GM21528 (cell line): Measurements from ENCODE around the gene RHOF.
"Not testable (repeated sequence)": the region's sequence is repeated elsewhere in the genome, so short reads cannot be mapped to it uniquely, and the experiment has no call there.

ENCODE experiments used
- ATAC-seq: cut with Tn5 transposase; IDR thresholded peaks from one replicate; pipeline ENCODE4 v1.9.1; 2021; ENCODE audit warnings: mild to moderate bottlenecking, moderate library complexity; ENCODE audit not compliant: unreplicated experiment, low FRiP score

The RHOF gene

DNA sequence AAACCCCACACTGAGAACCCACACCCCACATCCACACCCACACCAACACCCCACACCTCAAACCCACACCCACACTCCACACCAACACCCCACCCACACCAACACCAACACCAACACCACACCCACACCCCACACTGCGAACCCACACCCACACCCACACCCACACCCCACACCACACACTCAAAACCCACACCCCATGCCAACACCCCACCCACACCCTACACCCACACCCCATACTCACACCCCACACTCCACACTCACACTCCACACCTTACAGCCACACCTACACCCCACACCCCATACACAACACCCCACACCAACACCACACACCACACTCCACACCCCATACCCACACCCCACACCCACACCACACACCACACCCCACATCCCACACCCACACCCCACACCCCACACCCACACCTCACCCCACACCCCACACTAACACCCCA lies 43.0 kb downstream of the RHOF start:
- ATAC-seq, result no peak

DNA sequence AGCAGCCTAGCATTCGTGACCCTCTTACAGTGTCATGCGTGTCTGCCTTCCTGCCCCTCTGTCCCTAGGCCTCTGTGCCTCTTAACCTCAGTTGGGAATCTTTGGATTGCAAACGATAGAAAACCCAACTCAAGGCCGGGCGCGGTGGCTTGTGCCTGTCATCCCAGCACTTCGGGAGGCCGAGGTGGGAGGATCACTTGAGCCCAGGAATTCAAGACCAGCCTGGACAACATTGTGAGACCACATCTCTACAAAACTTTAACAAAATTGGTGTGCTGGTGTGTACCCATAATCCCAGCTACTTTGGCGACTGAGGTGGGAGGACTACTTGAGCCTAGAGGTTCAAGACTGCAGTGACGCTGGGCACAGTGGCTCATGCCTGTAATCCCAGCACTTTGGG lies 44.2 kb downstream of the RHOF start:
- no peak for ATAC-seq

DNA sequence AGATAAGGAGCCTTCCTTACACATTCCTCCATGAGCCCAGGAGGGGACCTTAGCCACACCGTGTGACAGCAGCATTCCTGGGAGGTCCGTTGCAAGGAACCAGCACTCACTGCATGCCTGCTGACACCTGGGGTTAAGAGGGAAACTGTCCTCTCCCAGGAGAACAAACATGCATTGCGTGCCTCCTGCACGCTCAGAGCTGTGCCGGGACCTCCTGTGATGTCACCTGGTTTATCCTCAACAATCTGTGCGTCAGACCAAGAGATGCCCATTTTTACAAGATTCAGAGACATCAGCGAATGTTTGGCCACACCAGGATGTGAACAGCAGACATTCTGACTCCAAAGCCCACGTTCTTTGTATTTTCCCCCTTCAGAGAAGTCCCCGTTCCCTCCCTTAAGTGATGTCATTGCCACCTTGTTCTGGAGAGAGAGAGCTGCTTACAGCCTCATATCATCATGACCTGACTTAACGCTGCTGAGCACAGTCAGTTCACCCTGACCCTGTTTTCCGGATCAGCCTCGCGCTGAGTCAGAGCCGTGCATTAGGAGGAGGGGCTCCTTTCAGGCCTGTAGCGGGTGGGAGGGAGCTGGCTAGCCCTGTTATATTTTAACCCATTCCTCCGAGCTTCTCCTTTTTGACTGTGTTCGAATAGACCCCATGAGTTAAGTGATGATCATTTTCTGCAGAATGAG lies 44.8 kb downstream of the RHOF start:
- no peak for ATAC-seq

GRCh38 chr12:121748218-121748570 lies 45.3 kb downstream of the RHOF start:
- no peak for ATAC-seq

GRCh38 chr12:121745545-121745944 lies 47.9 kb downstream of the RHOF start:
- not testable (repeated sequence) for ATAC-seq

DNA sequence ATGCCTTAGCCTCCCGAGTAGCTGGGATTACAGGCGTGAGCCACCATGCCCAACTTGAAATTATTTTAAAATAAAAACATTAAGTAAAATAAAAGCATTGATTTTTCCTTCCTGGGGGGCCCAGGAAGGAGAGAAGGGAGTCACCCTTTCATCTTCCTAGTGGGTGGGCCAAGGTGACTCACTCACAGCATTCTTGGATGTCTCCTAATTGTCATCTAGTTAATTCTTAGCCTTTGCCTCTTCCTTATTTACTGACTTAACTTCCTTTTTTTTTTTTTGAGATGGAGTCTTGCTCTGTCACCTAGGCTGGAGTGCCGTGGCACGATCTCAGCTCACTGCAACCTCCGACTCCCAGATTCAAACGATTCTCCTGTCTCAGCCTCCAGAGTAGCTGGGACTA lies 51.7 kb downstream of the RHOF start:
- ATAC-seq, result no peak

- no peak for ATAC-seq
Measured at GRCh38 chr12:121740847-121741246, 52.6 kb downstream of the RHOF start.

- no peak for ATAC-seq
Measured at GRCh38 chr12:121738340-121738858, 55.1 kb downstream of the RHOF start.

- no peak for ATAC-seq
Measured at GRCh38 chr12:121733849-121734248, 59.6 kb downstream of the RHOF start.

DNA sequence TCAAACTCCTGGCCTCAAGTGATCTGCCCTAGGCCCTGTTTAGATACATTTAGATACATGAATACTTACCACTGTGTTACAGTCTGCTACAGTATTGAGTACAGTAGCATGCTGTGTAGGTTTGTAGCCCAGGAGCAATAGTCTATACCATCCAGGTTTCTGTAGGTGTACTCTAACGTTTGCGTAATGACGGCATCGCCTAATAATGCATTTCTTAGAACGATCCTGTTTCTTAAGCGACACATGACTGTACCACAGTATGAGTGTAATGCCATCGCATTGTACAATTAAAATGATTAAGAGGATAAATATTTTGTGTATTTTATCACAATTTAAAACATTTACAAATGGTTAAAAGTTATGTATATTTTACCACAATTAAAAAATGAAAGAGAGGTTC lies 62.0 kb downstream of the RHOF start:
- no peak for ATAC-seq

- no peak for ATAC-seq
Measured at GRCh38 chr12:121729021-121729420, 64.5 kb downstream of the RHOF start.
